OCI-LY7 (cell line): ENCODE results near the gene RCOR3. TPM values are rescaled to one million over a fixed set of nuclear protein-coding genes. Genes with fewer than 3 reads are reported as not detected.
"Not testable (repeated sequence)": the region's sequence is repeated elsewhere in the genome, so short reads cannot be mapped to it uniquely, and the experiment has no call there.

ENCODE experiments used
- BruUV-seq: library from RNA; stranded (reverse); fragments of 400-500 nt; replicated peaks from 2 replicates; lab custom pipeline; 2021; lab: Mats Ljungman, UMichigan
- CTCF ChIA-PET: fragments of 300-600 bp; sonication (Branson Sonifier 250); formaldehyde crosslinking; loops from one replicate; lab custom pipeline; 2022; ENCODE audit warnings: antibody characterized with exemption; ENCODE audit not compliant: unreplicated experiment; lab: Charles Lee
- POLR2A ChIA-PET: fragments of 300-600 bp; sonication (Branson Sonifier 250); formaldehyde crosslinking; loops from one replicate; lab custom pipeline; 2022; ENCODE audit warnings: antibody characterized with exemption; lab: Charles Lee
- DNase-seq: peaks from one replicate; pipeline ENCODE4 v3.0.0-alpha.2; 2015; ENCODE audit warnings: low spot score
- H2AFZ ChIP-seq: fragments of 200-600 bp; sonication (generic), shearing (Covaris generic); 2 replicates; pipeline ENCODE4 v1.6.1; 2014; ENCODE audit warnings: mild to moderate bottlenecking, antibody characterized with exemption, low read length, moderate library complexity
- H3K27ac ChIP-seq: fragments of 200-600 bp; sonication (generic); 2 replicates; pipeline ENCODE4 v1.5.1; 2014; ENCODE audit warnings: mixed run types, low read depth, mild to moderate bottlenecking, moderate library complexity, low read length, inconsistent platforms; ENCODE audit not compliant: poor library complexity, severe bottlenecking
- H3K36me3 ChIP-seq: fragments of 200-600 bp; sonication (generic); 2 replicates; pipeline ENCODE4 v1.6.1; 2014; ENCODE audit warnings: mild to moderate bottlenecking, antibody characterized with exemption, low read length, moderate library complexity, mixed read lengths; ENCODE audit not compliant: insufficient read depth
- H3K4me1 ChIP-seq: fragments of 200-600 bp; sonication (generic); 2 replicates; pipeline ENCODE4 v1.5.1; 2014; ENCODE audit warnings: mild to moderate bottlenecking, low read length; ENCODE audit not compliant: insufficient read depth, poor library complexity, severe bottlenecking
- H3K4me2 ChIP-seq: fragments of 200-600 bp; sonication (generic); 2 replicates; pipeline ENCODE4 v1.6.1; 2014; ENCODE audit warnings: mild to moderate bottlenecking, low read length
- H3K4me3 ChIP-seq: fragments of 200-600 bp; sonication (generic); 2 replicates; pipeline ENCODE4 v1.5.1; 2014; ENCODE audit warnings: mild to moderate bottlenecking, low read depth, low read length; ENCODE audit not compliant: poor library complexity, severe bottlenecking
- H3K79me2 ChIP-seq: fragments of 200-600 bp; sonication (generic); 2 replicates; pipeline ENCODE4 v1.6.1; 2016; ENCODE audit warnings: low read depth, mild to moderate bottlenecking, low read length, moderate library complexity, mixed read lengths; ENCODE audit not compliant: insufficient read depth
- H3K9me2 ChIP-seq: fragments of 200-600 bp; sonication (generic); 2 replicates; pipeline ENCODE4 v1.6.1; 2016; ENCODE audit warnings: mild to moderate bottlenecking, low read length, mixed read lengths; ENCODE audit not compliant: insufficient read depth
- H3K9me3 ChIP-seq: fragments of 200-600 bp; sonication (generic); 2 replicates; pipeline ENCODE4 v1.6.1; 2014; ENCODE audit warnings: mild to moderate bottlenecking, mixed run types, low read length, mixed read lengths
- H4K20me1 ChIP-seq: fragments of 200-600 bp; sonication (generic); 2 replicates; pipeline ENCODE4 v1.6.1; 2014; ENCODE audit warnings: mild to moderate bottlenecking, antibody characterized with exemption, low read length, moderate library complexity, mixed read lengths; ENCODE audit not compliant: insufficient read depth
- intact Hi-C: fragments of 100-400 bp; cut with micrococcal nuclease; formaldehyde crosslinking; loops from one replicate; pipeline ENCODE4 v1.10.0; 2022; ENCODE audit not compliant: unreplicated experiment
- total RNA-seq, 2 experiments: library from RNA; depleted of rRNA in 1 of 2; stranded (reverse); fragments of >200 nt in 1 of 2; shearing (Covaris generic) in 1 of 2; gene quantifications; 2 replicates each; pipeline ENCODE4 v1.2.3, GENCODE V29; 2014 to 2022
- TF ChIP-seq, protein P1 (sequence below): fragments of 200-600 bp; sonication (generic); conservative IDR thresholded peaks from 2 replicates; pipeline ENCODE4 v1.5.1; 2014; ENCODE audit warnings: mild to moderate bottlenecking, antibody characterized with exemption, low read length, moderate library complexity, mixed read lengths

The RCOR3 gene
- total RNA-seq, 2 experiments from 2014 or later: 34.8 to 62.3 TPM

DNA sequence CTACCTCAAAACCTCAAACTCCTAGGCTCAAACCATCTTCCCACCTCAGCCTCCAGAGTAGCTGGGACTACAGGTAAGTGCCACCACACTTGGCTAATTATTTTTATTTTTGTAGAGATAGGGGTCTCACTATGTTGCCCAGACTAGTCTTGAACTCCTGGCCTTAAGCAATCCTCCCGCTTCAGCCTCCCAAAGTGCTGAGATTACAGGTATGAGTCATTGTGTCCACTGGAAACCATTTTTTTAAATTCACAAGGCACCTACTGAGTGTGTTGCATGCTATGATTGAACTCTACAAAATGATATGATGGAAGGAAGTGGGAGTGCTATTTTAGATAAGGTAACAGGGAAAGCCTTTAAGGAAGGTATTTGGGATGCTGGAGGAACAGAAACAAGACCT lies 41.8 kb upstream of the RCOR3 start:
- H4K20me1 ChIP-seq: no peaks in the 10 kb centered on the region
- no peaks in the 10 kb centered on the region for H3K9me3 ChIP-seq
- intact Hi-C loops: no loop called here
- no peak overlapping the region for H3K4me2 ChIP-seq
- POLR2A ChIA-PET: no interaction called here
- TF ChIP-seq, protein P1, sequence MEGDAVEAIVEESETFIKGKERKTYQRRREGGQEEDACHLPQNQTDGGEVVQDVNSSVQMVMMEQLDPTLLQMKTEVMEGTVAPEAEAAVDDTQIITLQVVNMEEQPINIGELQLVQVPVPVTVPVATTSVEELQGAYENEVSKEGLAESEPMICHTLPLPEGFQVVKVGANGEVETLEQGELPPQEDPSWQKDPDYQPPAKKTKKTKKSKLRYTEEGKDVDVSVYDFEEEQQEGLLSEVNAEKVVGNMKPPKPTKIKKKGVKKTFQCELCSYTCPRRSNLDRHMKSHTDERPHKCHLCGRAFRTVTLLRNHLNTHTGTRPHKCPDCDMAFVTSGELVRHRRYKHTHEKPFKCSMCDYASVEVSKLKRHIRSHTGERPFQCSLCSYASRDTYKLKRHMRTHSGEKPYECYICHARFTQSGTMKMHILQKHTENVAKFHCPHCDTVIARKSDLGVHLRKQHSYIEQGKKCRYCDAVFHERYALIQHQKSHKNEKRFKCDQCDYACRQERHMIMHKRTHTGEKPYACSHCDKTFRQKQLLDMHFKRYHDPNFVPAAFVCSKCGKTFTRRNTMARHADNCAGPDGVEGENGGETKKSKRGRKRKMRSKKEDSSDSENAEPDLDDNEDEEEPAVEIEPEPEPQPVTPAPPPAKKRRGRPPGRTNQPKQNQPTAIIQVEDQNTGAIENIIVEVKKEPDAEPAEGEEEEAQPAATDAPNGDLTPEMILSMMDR: no peak
- H3K4me3 ChIP-seq: no peak overlapping the region
- no peak for DNase-seq
- no TSS peak for BruUV-seq
- no peaks in the 10 kb centered on the region for H3K79me2 ChIP-seq
- H3K4me1 ChIP-seq: no peaks in the 10 kb centered on the region
- H3K27ac ChIP-seq: no peak overlapping the region
- no peaks in the 10 kb centered on the region for H3K36me3 ChIP-seq
- CTCF ChIA-PET: interaction anchor here (0.5 kb wide), 1 partner anchor 17 kb away, joined by 3 read pairs; no protein-coding TSS in a partner anchor
- H3K9me2 ChIP-seq: no peaks in the 10 kb centered on the region
- no peak overlapping the region for H2AFZ ChIP-seq

DNA sequence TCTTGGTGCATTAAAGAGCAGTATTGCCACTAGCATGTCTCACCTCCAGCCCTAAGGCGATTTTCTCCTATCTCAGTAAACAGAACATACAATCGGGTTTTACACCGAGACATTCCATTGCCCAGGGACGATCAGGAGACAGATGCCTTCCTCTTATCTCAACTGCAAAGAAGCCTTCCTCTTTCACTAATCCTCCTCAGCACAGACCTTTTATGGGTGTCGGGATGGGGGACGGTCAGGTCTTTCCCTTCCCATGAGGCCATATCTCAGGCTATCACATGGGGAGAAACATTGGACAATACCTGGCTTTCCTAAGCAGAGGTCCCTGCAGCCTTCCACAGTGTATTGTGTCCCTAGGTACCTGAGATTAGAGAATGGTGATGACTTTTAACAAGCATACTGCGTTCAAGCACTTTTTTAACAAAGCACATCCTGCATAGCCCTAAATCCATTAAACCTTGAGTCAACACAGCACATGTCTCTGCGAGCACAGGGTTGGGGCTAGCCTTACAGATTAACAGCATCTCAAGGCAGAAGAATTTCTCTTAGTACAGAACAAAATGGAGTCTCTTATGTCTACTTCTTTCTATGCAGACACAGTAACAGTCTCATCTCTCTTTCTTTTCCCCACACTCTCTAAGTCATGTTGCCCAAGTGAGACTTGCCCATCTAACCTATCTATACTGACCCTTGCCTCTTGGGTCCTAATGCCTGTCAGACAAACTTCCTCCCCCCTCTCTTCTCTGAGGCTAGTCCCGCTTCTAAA lies 36.5 kb upstream of the RCOR3 start:
- H2AFZ ChIP-seq, DNase-seq, H3K79me2 ChIP-seq, H3K36me3 ChIP-seq, H3K27ac ChIP-seq, POLR2A ChIA-PET, H3K4me1 ChIP-seq, H3K4me3 ChIP-seq, CTCF ChIA-PET, H3K9me2 ChIP-seq, H3K4me2 ChIP-seq, intact Hi-C loops, H4K20me1 ChIP-seq, BruUV-seq, H3K9me3 ChIP-seq: not testable (repeated sequence)

DNA sequence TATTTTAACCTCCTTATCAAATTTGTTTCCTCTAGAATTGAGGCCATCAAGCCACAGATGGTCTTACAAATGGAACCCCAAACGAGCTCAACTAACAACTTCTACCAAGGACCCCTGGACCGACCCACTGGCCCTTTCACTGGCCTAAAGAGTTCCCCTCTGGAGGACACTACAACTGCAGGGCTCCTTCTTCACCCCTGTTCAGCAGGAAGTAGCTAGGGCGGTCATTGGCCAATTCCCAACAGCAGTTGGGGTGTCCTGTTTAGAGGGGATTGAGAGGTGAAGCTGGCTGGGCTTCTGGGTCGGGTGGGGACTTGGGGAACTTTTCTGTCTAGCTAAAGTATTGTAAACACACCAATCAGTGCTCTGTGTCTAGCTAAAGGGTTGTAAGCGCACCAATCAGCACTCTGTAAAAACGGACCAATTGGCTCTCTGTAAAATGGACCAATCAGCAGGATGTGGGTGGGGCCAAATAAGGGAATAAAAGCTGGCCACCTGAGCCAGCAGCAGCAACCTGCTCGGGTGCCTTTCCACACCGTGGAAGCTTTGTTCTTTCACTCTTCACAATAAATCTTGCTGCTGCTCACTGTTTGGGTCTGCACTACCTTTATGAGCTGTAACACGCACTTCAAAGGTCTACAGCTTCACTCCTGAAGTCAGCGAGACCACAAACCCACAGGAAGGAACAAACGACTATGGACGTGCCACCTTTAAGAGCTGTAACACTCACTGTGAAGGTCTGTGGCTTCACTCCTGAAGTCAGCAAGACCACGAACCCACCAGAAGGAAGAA lies 30.4 kb upstream of the RCOR3 start:
- H3K79me2 ChIP-seq, BruUV-seq, CTCF ChIA-PET, H4K20me1 ChIP-seq, H3K4me3 ChIP-seq, H3K4me2 ChIP-seq, DNase-seq, H3K9me2 ChIP-seq, H3K27ac ChIP-seq, H2AFZ ChIP-seq, intact Hi-C loops, H3K36me3 ChIP-seq, H3K4me1 ChIP-seq, H3K9me3 ChIP-seq: not testable (repeated sequence)
- POLR2A ChIA-PET: interaction anchor here (0.8 kb wide), 1 partner anchor 983 kb away, joined by 3 read pairs; no protein-coding TSS in a partner anchor
